SW480 (cell line): ENCODE measurements around the gene PFN2.
"Not testable (repeated sequence)": the region's sequence is repeated elsewhere in the genome, so short reads cannot be mapped to it uniquely, and the experiment has no call there.

Experiments used
- DNase-seq: peaks from one replicate; pipeline ENCODE4 v3.0.0-alpha.2; 2016; ENCODE audit warnings: low spot score

Gene PFN2, protein sequence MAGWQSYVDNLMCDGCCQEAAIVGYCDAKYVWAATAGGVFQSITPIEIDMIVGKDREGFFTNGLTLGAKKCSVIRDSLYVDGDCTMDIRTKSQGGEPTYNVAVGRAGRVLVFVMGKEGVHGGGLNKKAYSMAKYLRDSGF

DNA sequence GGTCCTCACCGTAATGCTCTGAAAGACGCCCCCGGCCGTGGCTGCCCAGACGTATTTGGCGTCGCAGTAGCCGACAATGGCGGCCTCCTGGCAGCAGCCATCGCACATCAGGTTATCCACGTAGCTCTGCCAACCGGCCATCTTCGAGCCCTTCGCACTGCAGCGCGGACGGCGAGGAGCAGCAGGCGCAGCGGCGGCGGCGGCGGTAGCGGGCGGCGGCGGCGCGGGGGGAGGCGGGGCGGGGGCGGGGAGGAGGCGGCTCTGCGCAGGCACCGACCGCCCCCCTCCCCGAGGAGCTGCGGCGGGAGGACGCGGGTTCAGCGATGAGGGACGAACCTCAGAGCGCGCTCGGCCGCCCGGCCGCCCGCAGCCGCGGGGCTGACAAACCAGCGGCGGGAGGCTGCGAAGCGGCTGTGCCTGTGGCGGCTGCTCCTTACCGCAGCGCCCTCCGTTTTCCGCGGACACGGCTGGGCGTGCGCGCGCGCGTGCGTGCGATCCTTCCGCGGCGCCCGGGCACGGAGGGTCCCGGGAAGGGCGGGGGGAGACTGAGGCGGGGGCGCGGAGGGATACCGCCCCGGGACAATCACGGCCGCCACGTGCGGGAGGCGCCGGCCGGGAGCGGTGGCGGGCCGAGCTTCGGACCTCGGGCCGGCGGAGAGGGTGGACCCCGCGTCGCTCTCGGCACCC, at the start of gene PFN2:
Gene PFN2, minus strand, starts transcription at position 180 of the 687 bp plus-strand sequence. Its CDS starts 39 bp downstream, at position 141.
- DNase-seq, result peak; percentile 76

- DNase-seq, result no peak
Observed at GRCh38 chr3:150015901-150016300, 45.2 kb upstream of the PFN2 start.

DNA sequence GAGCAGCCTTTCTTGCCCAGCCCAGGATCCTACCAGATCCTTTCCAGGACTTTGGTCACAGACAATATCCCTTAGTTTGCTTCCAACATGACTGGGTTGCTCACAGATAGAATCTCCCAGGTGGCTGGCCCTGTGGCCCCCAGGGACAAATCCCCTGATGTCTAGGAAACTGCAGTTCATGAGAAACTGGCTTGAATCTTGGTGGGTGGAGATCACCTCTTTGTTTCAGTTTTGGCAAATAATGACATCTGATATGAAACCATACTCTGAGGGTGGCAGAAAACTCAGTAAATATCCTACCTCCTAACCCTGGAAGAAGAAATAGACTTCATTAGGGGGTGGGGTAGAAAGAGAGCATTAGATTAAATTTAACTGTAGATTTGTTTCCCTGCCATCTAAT, 44.1 kb upstream of the PFN2 start:
- DNase-seq, result no peak

DNA sequence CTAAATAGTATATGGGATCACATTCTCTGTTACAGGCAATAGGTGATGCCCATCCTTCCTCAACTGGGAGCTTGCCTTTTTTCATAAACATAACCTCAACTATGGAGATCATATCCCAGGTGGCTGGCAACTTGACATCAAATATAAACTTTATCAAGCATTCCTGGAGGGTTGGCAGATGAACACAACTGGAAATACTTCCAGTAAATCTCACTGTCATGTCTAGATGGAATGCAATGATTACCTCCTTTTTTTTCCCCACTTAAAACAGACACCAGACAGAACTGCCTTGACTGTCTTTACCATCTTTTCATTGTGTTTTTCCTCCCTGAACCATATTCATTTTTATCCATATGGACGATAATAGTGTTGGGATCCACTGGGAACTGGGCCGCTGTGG, 43.1 kb upstream of the PFN2 start:
- DNase-seq, result no peak

- no peak for DNase-seq
Observed at GRCh38 chr3:150006794-150007193, 36.1 kb upstream of the PFN2 start.

DNA sequence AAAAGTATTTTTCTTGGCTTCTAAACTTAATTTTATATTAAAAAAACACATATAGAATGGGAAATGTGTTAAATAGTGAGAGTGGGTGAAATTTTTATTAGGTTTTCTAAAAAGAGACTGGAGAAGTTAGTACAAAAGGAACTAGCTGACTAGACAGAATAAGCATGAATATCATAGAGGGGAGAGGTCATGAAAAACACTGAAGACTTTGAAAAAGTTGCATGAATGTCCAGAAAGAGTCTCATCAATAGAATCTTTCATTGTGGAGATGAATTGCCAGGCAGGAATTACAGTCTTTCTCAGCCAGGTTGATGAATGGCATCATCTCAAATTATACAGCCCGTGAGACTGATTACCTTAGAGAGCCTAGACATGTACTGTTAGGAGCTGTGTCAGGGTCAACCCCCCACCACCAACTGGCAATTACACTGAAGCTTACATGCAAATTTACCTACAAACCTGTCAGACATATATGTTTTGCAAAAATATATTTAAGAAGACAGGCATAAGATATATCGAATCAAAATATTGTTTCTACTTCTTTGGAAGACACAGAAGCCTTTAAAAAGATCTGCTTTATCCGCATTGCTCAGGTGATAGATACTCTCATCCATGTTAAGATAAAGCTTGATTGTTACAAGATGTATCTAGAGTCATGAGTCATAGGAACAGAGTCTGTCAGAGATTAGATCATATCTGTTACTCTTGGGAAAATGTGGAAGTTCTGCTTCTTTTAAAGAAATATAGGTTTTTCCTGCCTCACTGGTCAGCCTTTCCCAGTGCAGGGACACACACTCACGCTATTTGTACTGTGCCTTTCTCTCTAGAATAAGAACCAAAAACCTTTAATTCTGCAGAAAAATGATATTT, 34.8 kb upstream of the PFN2 start:
- DNase-seq, result no peak

GRCh38 chr3:150000641-150001040, 29.9 kb upstream of the PFN2 start:
- no peak for DNase-seq

DNA sequence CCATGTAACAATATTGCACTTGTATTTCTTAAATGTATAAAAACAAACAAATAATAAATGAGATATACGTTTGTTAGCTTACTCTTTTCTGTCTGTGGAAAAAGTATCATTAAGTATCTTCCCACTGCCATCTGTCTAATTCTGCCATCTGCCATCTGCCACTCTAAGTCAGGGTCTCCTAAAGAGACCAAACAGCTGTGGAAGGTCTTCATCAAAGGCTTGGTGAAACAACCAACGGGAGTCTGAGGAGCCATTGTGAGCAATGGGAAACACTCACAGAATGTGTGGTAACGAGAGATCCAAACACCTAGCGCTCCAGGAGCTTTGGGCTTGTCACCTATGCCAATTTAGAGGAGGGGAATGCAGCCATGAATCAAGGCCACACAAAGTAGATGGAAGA, 28.7 kb upstream of the PFN2 start:
- no peak for DNase-seq

DNA sequence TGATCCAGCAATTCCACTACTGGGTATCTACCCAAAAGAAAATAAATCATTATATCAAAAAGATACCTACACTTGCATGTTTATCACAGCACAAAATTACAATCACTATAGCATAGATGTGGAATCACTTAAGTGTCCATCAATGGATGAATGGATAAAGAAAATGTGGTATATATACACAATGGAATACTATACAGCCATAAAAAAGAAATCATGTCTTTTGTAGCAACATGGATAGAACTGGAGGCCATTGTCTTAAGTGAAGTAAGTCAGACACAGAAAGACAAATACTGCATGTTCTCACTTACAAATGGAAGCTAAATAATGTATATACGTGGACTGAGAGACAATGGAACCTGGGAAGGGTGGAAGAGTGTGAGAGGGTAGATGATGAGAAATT, 28.3 kb upstream of the PFN2 start:
- DNase-seq, result no peak

- no peak for DNase-seq
Observed at GRCh38 chr3:149992416-149993058, 21.8 kb upstream of the PFN2 start.

DNA sequence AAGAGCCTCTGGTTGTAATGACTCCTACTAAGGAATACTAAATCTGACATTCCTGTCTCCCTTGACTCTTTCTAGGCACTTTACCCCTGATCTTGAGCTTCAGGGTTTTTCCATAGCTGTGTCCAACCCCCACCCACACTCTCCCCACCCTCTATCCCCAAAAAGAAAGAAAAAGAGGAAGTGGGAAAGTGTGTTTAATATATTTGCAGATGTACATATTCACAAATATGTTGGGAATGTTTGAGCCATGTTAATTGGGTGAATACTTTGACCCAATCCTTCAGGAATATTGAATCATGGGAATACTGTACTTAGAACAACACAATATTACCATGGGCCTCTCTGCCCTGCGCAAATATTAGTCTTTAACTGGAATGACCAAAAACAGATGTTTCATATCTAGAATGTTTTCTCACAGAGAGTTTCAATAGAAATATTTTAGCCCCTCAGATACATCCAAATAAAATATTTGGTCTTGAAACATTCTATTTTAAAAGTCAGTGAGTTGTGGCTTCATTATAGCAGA, 19.8 kb upstream of the PFN2 start:
- no peak for DNase-seq

- DNase-seq, result no peak
Observed at GRCh38 chr3:149989307-149989706, 18.6 kb upstream of the PFN2 start.

GRCh38 chr3:149983628-149984027, 12.9 kb upstream of the PFN2 start:
- no peak for DNase-seq

DNA sequence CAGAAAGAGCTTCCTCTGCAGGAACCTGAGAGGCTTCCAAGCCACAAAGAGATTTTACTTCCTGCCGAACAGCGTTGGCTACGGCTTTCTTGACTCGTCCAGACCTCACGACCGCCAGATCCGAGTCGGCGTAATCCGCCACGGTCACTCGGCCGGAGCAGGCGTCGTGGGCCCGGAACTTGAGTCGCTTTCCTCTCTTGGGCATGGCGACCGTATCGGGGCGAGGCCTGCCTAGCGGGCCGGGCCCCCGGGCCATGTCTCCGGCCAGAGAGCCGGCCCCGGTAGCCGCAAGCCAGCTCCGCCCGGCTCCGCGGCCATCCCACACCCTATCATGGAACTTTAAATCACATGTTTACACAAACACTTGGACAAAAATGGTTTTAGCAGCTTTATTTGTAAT, 12.4 kb upstream of the PFN2 start:
- not testable (repeated sequence) for DNase-seq

DNA sequence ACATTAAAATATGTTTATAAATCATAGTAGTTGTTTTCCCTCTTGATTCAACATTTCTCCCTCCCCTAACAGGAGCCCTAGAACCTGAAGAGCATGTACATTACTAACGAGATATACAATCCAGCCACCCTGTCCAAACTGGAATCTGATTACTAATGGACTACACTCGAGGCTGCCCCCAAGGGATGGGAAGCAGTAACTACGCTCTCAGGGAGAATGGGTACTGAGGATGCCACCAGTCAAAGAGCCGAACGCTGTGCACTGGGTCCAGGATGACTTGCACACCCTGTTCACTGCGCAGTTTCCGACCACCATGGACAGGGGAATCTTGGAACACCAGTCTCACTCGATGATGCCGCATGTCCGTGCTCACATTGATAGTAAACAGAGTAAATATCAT, 11.3 kb upstream of the PFN2 start:
- not testable (repeated sequence) for DNase-seq

GRCh38 chr3:149977386-149977785, 6.7 kb upstream of the PFN2 start:
- DNase-seq, result no peak

GRCh38 chr3:149975919-149976318, 5.2 kb upstream of the PFN2 start:
- no peak for DNase-seq

DNA sequence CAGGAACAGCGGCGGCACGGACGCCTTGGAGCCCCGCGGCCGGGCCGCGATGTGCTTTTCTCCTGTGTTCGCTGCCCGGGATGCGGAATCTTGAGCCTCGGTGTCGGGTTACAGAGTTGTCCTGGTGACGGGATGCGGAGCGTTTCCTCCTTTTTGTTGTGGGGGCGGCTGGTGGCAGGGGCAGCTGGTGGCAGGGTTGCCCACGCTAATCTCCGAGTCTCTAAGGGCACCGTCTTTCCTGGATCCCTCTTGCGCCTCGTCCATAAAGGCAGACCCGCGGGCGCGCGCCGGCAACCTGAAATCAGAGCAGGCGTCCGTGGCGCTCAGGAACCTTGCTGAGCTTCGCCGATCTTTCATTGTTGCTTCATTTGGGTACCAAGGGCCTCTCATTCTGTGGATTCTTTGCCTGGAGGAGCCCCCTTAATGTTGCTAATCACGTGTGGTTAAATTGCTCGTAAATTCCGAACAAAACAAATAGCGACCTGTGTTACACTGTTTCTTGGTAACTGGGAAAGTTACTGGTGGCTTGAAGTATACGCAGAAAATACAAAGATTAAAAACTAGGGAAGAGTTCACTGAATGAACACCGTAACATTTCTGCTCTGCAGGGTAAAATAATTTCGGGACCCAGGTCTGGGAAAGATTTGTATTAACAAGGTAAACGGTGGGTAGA, 844 bp upstream of the PFN2 start:
- peak; percentile 85 for DNase-seq

- peak; percentile 88 for DNase-seq
Observed at GRCh38 chr3:149969940-149970715, 567 bp downstream of the PFN2 start.

- DNase-seq, result peak; percentile 84
Observed at GRCh38 chr3:149969110-149969939, 1.4 kb downstream of the PFN2 start.
